Stimulated activated CD8-positive, alpha-beta memory T cell treated with anti-CD3 and anti-CD28 coated beads, Interleukin-7, amount 100 ng/mL, for 24 hours (primary cell): ENCODE results near the gene TCHHL1.

Source experiments
- DNase-seq: peaks from one replicate; pipeline ENCODE4 v3.0.0-alpha.2; 2020; ENCODE audit warnings: low read depth

TCHHL1 gene

GRCh38 chr1:152089014-152089674, at the start of gene TCHHL1:
Gene TCHHL1, minus strand, starts transcription at chr1:152089064. Its CDS starts 921 bp downstream, at chr1:152088143.
- DNase-seq, result no peak

GRCh38 chr1:152137215-152137614, 48.4 kb upstream of the TCHHL1 start:
- DNase-seq, result no peak

- no peak for DNase-seq
Measured at GRCh38 chr1:152130186-152130585, 41.3 kb upstream of the TCHHL1 start.

GRCh38 chr1:152127673-152128072, 38.8 kb upstream of the TCHHL1 start:
- DNase-seq, result no peak

- no peak for DNase-seq
Measured at GRCh38 chr1:152125834-152126443, 37.1 kb upstream of the TCHHL1 start.

- DNase-seq, result no peak
Measured at GRCh38 chr1:152118915-152119314, 30.1 kb upstream of the TCHHL1 start.

- DNase-seq, result no peak
Measured at GRCh38 chr1:152115344-152115743, 26.5 kb upstream of the TCHHL1 start, which contains the start of gene TCHH. Gene TCHH, minus strand, starts transcription at chr1:152115444. Its CDS starts 1,364 bp downstream, at chr1:152114080.

- no peak for DNase-seq
Measured at GRCh38 chr1:152112885-152113432, 24.1 kb upstream of the TCHHL1 start.

- no peak for DNase-seq
Measured at GRCh38 chr1:152112101-152112884, 23.4 kb upstream of the TCHHL1 start.

GRCh38 chr1:152111515-152111968, 22.7 kb upstream of the TCHHL1 start:
- no peak for DNase-seq

GRCh38 chr1:152110860-152111514, 22.1 kb upstream of the TCHHL1 start:
- DNase-seq, result no peak

- DNase-seq, result no peak
Measured at GRCh38 chr1:152110365-152110859, 21.5 kb upstream of the TCHHL1 start.

GRCh38 chr1:152109998-152110294, 21.1 kb upstream of the TCHHL1 start:
- DNase-seq, result no peak

- DNase-seq, result no peak
Measured at GRCh38 chr1:152109231-152109997, 20.6 kb upstream of the TCHHL1 start.

GRCh38 chr1:152108882-152109222, 20.0 kb upstream of the TCHHL1 start:
- no peak for DNase-seq

- no peak for DNase-seq
Measured at GRCh38 chr1:152107984-152108881, 19.4 kb upstream of the TCHHL1 start.

GRCh38 chr1:152107031-152107983, 18.4 kb upstream of the TCHHL1 start:
- no peak for DNase-seq

GRCh38 chr1:152104854-152105253, 16.0 kb upstream of the TCHHL1 start:
- no peak for DNase-seq

GRCh38 chr1:152096931-152097330, 8.1 kb upstream of the TCHHL1 start:
- no peak for DNase-seq
